Large intestine (tissue), 3 donors: Measurements from ENCODE around the gene ATP1A2. TPM values are rescaled to one million over a fixed set of nuclear protein-coding genes. Genes with fewer than 3 reads are reported as not detected.

ENCODE experiments used
- DNase-seq, 2 donors: peaks; one replicate each; pipeline versions ENCODE4 v3.0.0 to v3.0.0-alpha.2; 2013
- H3K27ac ChIP-seq: one replicate; pipeline ENCODE4 v1.5.1; 2013; ENCODE audit warnings: low read length
- H3K27me3 ChIP-seq: 2 replicates; pipeline ENCODE4 v1.6.1; 2013; ENCODE audit warnings: low read length; ENCODE audit not compliant: control insufficient read depth, insufficient read depth
- H3K36me3 ChIP-seq: 2 replicates; pipeline ENCODE4 v1.6.1; 2013; ENCODE audit warnings: low read length; ENCODE audit not compliant: control insufficient read depth, insufficient read depth
- H3K4me1 ChIP-seq: one replicate; pipeline ENCODE4 v1.6.1; 2013; ENCODE audit warnings: low read length; ENCODE audit not compliant: control insufficient read depth, insufficient read depth
- H3K4me3 ChIP-seq: one replicate; pipeline ENCODE4 v1.5.1; 2013; ENCODE audit warnings: low read length
- H3K9me3 ChIP-seq: one replicate; pipeline ENCODE4 v1.6.1; 2013; ENCODE audit warnings: mild to moderate bottlenecking, low read depth, low read length, moderate library complexity; ENCODE audit not compliant: control insufficient read depth
- WGBS: methylation state at CpG from one replicate; pipeline ENCODE4 v1.1.5; 2013; ENCODE audit warnings: low lambda C conversion rate; ENCODE audit not compliant: insufficient coverage; 5-methylcytosine and 5-hydroxymethylcytosine counted together
- polyA plus RNA-seq: library from polyadenylated mRNA; unstranded; fragments of 120-200 nt; gene quantifications from one replicate; pipeline ENCODE4 v1.2.1, GENCODE V29; 2013

Gene ATP1A2
- polyA plus RNA-seq, 1 donor = 7.5 TPM

DNA sequence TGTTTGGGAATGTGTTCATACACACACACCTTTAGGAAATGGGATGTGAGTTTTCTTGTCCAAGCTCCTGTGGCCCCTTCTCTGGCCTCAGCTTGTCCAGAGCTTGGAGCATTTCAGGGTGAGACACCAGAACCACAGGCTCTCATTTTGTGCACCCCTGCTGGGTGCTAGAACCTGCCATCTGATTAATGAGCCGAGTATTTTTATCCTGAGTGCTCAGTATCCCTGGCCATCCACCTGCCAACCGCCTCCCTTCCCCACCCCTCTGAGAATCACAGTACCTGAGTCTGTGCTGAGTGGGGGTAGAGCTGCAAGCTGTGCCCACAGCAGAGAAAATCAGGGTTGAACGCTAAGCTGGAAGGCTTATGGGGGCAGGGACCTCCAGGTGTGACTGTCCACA is 76.2 kb downstream of the ATP1A2 start:
- H3K9me3 ChIP-seq = no peaks in the 10 kb centered on the region
- no peaks in the 10 kb centered on the region for H3K36me3 ChIP-seq
- H3K4me3 ChIP-seq = no peak overlapping the region
- DNase-seq = no peak
- no CpG with 5 or more reads among the region's 3 CpGs for WGBS
- no peak overlapping the region for H3K27ac ChIP-seq
- H3K27me3 ChIP-seq = no peaks in the 10 kb centered on the region
- peaks cover 11% of the 10 kb centered on the region for H3K4me1 ChIP-seq

- peaks cover 11% of the 10 kb centered on the region for H3K4me1 ChIP-seq
- H3K27me3 ChIP-seq = no peaks in the 10 kb centered on the region
- no peak overlapping the region for H3K27ac ChIP-seq
- DNase-seq = no peak
- H3K4me3 ChIP-seq = no peak overlapping the region
- H3K36me3 ChIP-seq = no peaks in the 10 kb centered on the region
- H3K9me3 ChIP-seq = no peaks in the 10 kb centered on the region
Measured at GRCh38 chr1:160192234-160192633, 76.7 kb downstream of the ATP1A2 start.

Other genes starting within 250 kb of the ATP1A2 start
- 0.30 TPM for gene CFAP45, start 215.6 kb upstream of the ATP1A2 start, polyA plus RNA-seq
- gene TAGLN2, start 190.3 kb upstream of the ATP1A2 start, polyA plus RNA-seq = 271 TPM
- gene IGSF9, start 170.1 kb upstream of the ATP1A2 start, polyA plus RNA-seq = 107 TPM
- gene SLAMF9, start 161.5 kb upstream of the ATP1A2 start, polyA plus RNA-seq = 0.33 TPM
- gene PIGM, start 83.8 kb upstream of the ATP1A2 start, polyA plus RNA-seq = 13.1 TPM
- gene KCNJ10, start 45.6 kb upstream of the ATP1A2 start, polyA plus RNA-seq = 0.52 TPM
- gene KCNJ9, start 34.2 kb upstream of the ATP1A2 start, polyA plus RNA-seq = 0.36 TPM
- gene IGSF8, start 17.1 kb upstream of the ATP1A2 start, polyA plus RNA-seq = 31.0 TPM
- 0.27 TPM for gene ATP1A4, start 35.8 kb downstream of the ATP1A2 start, polyA plus RNA-seq
- 1.9 TPM for gene CASQ1, start 74.8 kb downstream of the ATP1A2 start, polyA plus RNA-seq
- 74.8 TPM for gene PEA15, start 89.6 kb downstream of the ATP1A2 start, polyA plus RNA-seq
- gene DCAF8, start 146.8 kb downstream of the ATP1A2 start, polyA plus RNA-seq = 152 TPM
- gene PEX19, start 169.4 kb downstream of the ATP1A2 start, polyA plus RNA-seq = 49.1 TPM
- 137 TPM for gene COPA, start 227.5 kb downstream of the ATP1A2 start, polyA plus RNA-seq
- gene NCSTN, start 227.6 kb downstream of the ATP1A2 start, polyA plus RNA-seq = 132 TPM